Body of pancreas (tissue), 4 donors: ENCODE measurements around the gene HMCN2.

Source experiments
- CTCF ChIP-seq, 7 experiments: fragments of 450-650 bp in 4 of 7; fragments of 200-600 bp in 3 of 7; sonication (generic) in 3 of 7; IDR thresholded peaks; one replicate each; pipeline ENCODE4 v1.5.1; 2016 to 2019; ENCODE audit warnings: antibody characterized with exemption in 7 of 7
- POLR2A ChIP-seq, 3 donors: fragments of 450-650 bp; IDR thresholded peaks; one replicate each; pipeline ENCODE4 v1.6.1; 2016; ENCODE audit warnings: antibody characterized with exemption in 3 of 3, mild to moderate bottlenecking in 2 of 3

GRCh38 chr9:130285271-130285670, 19.7 kb downstream of the HMCN2 start:
- no peak for TF ChIP-seq POLR2A (IDR thresholded peaks at IDR 0.05)
- no peak for TF ChIP-seq CTCF (IDR thresholded peaks at IDR 0.05)
